Esophagus squamous epithelium (tissue), 4 donors: ENCODE measurements around the gene SHTN1.

ENCODE experiments used
- POLR2A ChIP-seq, 4 donors: fragments of 450-650 bp; IDR thresholded peaks; one replicate each; pipeline ENCODE4 v1.6.1; 2017; ENCODE audit warnings: antibody characterized with exemption in 4 of 4, mild to moderate bottlenecking in 4 of 4, moderate library complexity in 3 of 4
- TF ChIP-seq, protein P1 (sequence below), 6 experiments: fragments of 450-650 bp in 4 of 6; fragments of 200-600 bp in 2 of 6; sonication (generic) in 2 of 6; IDR thresholded peaks; one replicate each; pipeline ENCODE4 v1.5.1; 2016 to 2019; ENCODE audit warnings: antibody characterized with exemption in 6 of 6, mild to moderate bottlenecking in 4 of 6, moderate library complexity in 4 of 6

DNA sequence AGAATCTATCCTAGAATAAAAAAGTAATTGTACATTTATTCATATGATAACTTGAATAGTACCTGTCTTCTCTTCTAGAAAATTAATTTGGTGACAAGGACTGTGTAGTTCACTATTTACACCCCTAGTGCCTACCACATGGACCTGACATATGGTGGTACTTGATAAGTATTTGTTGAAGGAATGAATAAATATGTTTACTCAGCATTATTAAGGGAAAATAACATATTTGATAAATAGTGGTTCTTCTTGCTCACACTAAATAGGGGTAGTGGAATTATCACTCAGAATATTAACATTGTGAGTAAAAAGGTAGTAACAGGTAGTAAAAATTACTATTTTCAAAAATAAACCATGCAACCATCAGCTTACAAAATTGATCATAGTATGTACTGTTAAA is 2.8 kb downstream of the SHTN1 start:
- TF ChIP-seq POLR2A (IDR thresholded peaks at IDR 0.05) = no peak
- TF ChIP-seq, protein P1, sequence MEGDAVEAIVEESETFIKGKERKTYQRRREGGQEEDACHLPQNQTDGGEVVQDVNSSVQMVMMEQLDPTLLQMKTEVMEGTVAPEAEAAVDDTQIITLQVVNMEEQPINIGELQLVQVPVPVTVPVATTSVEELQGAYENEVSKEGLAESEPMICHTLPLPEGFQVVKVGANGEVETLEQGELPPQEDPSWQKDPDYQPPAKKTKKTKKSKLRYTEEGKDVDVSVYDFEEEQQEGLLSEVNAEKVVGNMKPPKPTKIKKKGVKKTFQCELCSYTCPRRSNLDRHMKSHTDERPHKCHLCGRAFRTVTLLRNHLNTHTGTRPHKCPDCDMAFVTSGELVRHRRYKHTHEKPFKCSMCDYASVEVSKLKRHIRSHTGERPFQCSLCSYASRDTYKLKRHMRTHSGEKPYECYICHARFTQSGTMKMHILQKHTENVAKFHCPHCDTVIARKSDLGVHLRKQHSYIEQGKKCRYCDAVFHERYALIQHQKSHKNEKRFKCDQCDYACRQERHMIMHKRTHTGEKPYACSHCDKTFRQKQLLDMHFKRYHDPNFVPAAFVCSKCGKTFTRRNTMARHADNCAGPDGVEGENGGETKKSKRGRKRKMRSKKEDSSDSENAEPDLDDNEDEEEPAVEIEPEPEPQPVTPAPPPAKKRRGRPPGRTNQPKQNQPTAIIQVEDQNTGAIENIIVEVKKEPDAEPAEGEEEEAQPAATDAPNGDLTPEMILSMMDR (IDR thresholded peaks at IDR 0.05) = no peak
